HEK293 (cell line): ENCODE results near the gene FNIP1.

Experiments
- CTCF ChIA-PET: fragments of 350-600 bp; formaldehyde crosslinking; extraction: SDS; loops from one replicate; lab custom pipeline; 2021; ENCODE audit warnings: antibody characterized with exemption; lab: Yijun Ruan, JAX
- POLR2A ChIA-PET: fragments of 300-600 bp; formaldehyde crosslinking; extraction: SDS; loops from one replicate; lab custom pipeline; 2020; ENCODE audit warnings: antibody characterized with exemption, inconsistent platforms; lab: Yijun Ruan, JAX
- H3K27ac ChIP-seq: fragments of 200-500 bp; sonication (Bioruptor generic); 2 replicates; pipeline ENCODE4 v1.5.1; 2014; ENCODE audit warnings: low read depth, low read length, control low read depth, inconsistent platforms; ENCODE audit errors: extremely low read depth
- H3K36me3 ChIP-seq, 2 experiments: fragments of 200-500 bp in 1 of 2; sonication (Bioruptor generic) in 1 of 2; 1 replicate in 1 of 2; 2 replicates in 1 of 2; pipeline ENCODE4 v1.5.1; 2014 to 2017; ENCODE audit warnings: inconsistent platforms in 2 of 2, low read length in 2 of 2; ENCODE audit not compliant: control insufficient read depth in 2 of 2, insufficient read depth in 1 of 2
- H3K4me1 ChIP-seq: fragments of 200-500 bp; sonication (Bioruptor generic); 2 replicates; pipeline ENCODE4 v1.5.1; 2014; ENCODE audit warnings: mild to moderate bottlenecking, low read length, inconsistent platforms; ENCODE audit not compliant: control insufficient read depth, insufficient read depth
- H3K4me3 ChIP-seq: 2 replicates; pipeline ENCODE4 v1.5.1; 2011; ENCODE audit warnings: low read depth, mild to moderate bottlenecking, control low read depth, low read length, moderate library complexity
- H3K9me3 ChIP-seq: fragments of 200-500 bp; sonication (Bioruptor generic); 2 replicates; pipeline ENCODE4 v1.5.1; 2014; ENCODE audit warnings: low read depth, low read length, inconsistent platforms; ENCODE audit not compliant: control insufficient read depth, insufficient read depth
- ATF2 ChIP-seq: fragments of 450-650 bp; formaldehyde crosslinking; IDR thresholded peaks from 2 replicates; pipeline ENCODE4 v1.5.1; 2016; ENCODE audit warnings: missing biosample characterization, missing genetic modification characterization, low read depth
- HOXD13 ChIP-seq: sonication (generic); formaldehyde crosslinking; IDR thresholded peaks from 2 replicates; pipeline ENCODE4 v1.8.0; 2022; ENCODE audit warnings: missing genetic modification reagents, borderline replicate concordance
- PBX3 ChIP-seq: sonication (generic); formaldehyde crosslinking; IDR thresholded peaks from 2 replicates; pipeline ENCODE4 v1.8.1; 2022; ENCODE audit warnings: mild to moderate bottlenecking, moderate library complexity, missing genetic modification reagents
- RBAK ChIP-seq: fragments of 450-650 bp; formaldehyde crosslinking; IDR thresholded peaks from 2 replicates; pipeline ENCODE4 v1.5.1; 2016; ENCODE audit warnings: missing biosample characterization, missing genetic modification characterization
- SETDB1 ChIP-seq: IDR thresholded peaks from one replicate; pipeline ENCODE4 v1.6.1; 2017; ENCODE audit warnings: mild to moderate bottlenecking, low read length, moderate library complexity, mixed read lengths; ENCODE audit not compliant: insufficient read length
- ZNF239 ChIP-seq: fragments of 450-650 bp; formaldehyde crosslinking; IDR thresholded peaks from 2 replicates; pipeline ENCODE4 v1.5.1; 2016; ENCODE audit warnings: missing biosample characterization, missing genetic modification characterization
- ZNF26 ChIP-seq: fragments of 450-650 bp; formaldehyde crosslinking; IDR thresholded peaks from 2 replicates; pipeline ENCODE4 v1.5.1; 2016; ENCODE audit warnings: missing biosample characterization, missing genetic modification characterization
- ZNF423 ChIP-seq: fragments of 450-650 bp; formaldehyde crosslinking; IDR thresholded peaks from 2 replicates; pipeline ENCODE4 v1.5.1; 2016; ENCODE audit warnings: missing biosample characterization, missing genetic modification characterization
- ZNF670 ChIP-seq: fragments of 450-650 bp; formaldehyde crosslinking; IDR thresholded peaks from 2 replicates; pipeline ENCODE4 v1.5.1; 2016; ENCODE audit warnings: missing biosample characterization, missing genetic modification characterization, low read depth
- TF ChIP-seq, protein P1 (sequence below): fragments of 450-650 bp; formaldehyde crosslinking; IDR thresholded peaks from 2 replicates; pipeline ENCODE4 v1.5.1; 2016; ENCODE audit warnings: missing biosample characterization, missing genetic modification characterization, borderline replicate concordance
- TF ChIP-seq, protein P2 (sequence below): fragments of 450-650 bp; formaldehyde crosslinking; IDR thresholded peaks from 2 replicates; pipeline ENCODE4 v1.5.1; 2016; ENCODE audit warnings: missing biosample characterization, missing genetic modification characterization

Gene FNIP1

GRCh38 chr5:131769336-131769735 lies 27.5 kb downstream of the FNIP1 start (continued):
- TF ChIP-seq, protein P1, sequence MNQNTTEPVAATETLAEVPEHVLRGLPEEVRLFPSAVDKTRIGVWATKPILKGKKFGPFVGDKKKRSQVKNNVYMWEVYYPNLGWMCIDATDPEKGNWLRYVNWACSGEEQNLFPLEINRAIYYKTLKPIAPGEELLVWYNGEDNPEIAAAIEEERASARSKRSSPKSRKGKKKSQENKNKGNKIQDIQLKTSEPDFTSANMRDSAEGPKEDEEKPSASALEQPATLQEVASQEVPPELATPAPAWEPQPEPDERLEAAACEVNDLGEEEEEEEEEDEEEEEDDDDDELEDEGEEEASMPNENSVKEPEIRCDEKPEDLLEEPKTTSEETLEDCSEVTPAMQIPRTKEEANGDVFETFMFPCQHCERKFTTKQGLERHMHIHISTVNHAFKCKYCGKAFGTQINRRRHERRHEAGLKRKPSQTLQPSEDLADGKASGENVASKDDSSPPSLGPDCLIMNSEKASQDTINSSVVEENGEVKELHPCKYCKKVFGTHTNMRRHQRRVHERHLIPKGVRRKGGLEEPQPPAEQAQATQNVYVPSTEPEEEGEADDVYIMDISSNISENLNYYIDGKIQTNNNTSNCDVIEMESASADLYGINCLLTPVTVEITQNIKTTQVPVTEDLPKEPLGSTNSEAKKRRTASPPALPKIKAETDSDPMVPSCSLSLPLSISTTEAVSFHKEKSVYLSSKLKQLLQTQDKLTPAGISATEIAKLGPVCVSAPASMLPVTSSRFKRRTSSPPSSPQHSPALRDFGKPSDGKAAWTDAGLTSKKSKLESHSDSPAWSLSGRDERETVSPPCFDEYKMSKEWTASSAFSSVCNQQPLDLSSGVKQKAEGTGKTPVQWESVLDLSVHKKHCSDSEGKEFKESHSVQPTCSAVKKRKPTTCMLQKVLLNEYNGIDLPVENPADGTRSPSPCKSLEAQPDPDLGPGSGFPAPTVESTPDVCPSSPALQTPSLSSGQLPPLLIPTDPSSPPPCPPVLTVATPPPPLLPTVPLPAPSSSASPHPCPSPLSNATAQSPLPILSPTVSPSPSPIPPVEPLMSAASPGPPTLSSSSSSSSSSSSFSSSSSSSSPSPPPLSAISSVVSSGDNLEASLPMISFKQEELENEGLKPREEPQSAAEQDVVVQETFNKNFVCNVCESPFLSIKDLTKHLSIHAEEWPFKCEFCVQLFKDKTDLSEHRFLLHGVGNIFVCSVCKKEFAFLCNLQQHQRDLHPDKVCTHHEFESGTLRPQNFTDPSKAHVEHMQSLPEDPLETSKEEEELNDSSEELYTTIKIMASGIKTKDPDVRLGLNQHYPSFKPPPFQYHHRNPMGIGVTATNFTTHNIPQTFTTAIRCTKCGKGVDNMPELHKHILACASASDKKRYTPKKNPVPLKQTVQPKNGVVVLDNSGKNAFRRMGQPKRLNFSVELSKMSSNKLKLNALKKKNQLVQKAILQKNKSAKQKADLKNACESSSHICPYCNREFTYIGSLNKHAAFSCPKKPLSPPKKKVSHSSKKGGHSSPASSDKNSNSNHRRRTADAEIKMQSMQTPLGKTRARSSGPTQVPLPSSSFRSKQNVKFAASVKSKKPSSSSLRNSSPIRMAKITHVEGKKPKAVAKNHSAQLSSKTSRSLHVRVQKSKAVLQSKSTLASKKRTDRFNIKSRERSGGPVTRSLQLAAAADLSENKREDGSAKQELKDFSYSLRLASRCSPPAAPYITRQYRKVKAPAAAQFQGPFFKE (tag by site-specific recombination) = no peak
- TF ChIP-seq, protein P2, sequence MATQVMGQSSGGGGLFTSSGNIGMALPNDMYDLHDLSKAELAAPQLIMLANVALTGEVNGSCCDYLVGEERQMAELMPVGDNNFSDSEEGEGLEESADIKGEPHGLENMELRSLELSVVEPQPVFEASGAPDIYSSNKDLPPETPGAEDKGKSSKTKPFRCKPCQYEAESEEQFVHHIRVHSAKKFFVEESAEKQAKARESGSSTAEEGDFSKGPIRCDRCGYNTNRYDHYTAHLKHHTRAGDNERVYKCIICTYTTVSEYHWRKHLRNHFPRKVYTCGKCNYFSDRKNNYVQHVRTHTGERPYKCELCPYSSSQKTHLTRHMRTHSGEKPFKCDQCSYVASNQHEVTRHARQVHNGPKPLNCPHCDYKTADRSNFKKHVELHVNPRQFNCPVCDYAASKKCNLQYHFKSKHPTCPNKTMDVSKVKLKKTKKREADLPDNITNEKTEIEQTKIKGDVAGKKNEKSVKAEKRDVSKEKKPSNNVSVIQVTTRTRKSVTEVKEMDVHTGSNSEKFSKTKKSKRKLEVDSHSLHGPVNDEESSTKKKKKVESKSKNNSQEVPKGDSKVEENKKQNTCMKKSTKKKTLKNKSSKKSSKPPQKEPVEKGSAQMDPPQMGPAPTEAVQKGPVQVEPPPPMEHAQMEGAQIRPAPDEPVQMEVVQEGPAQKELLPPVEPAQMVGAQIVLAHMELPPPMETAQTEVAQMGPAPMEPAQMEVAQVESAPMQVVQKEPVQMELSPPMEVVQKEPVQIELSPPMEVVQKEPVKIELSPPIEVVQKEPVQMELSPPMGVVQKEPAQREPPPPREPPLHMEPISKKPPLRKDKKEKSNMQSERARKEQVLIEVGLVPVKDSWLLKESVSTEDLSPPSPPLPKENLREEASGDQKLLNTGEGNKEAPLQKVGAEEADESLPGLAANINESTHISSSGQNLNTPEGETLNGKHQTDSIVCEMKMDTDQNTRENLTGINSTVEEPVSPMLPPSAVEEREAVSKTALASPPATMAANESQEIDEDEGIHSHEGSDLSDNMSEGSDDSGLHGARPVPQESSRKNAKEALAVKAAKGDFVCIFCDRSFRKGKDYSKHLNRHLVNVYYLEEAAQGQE (tag by site-specific recombination) = no peak
- TF ChIP-seq ZNF26 (no peak), HOXD13 (CRISPR knock-in tag) (no peak), ZNF239 (tag by site-specific recombination) (no peak), ZNF670 (tag by site-specific recombination) (no peak), ATF2 (tag by site-specific recombination) (no peak), RBAK (tag by site-specific recombination) (no peak), PBX3 (no peak)

- Histone ChIP-seq H3K9me3 (no peaks in the 10 kb centered on the region), H3K4me3 (no peak overlapping the region), H3K36me3 (no peaks in the 10 kb centered on the region), H3K27ac (no peak overlapping the region), H3K4me1 (no peaks in the 10 kb centered on the region)
- POLR2A ChIA-PET = no interaction called here
- TF ChIP-seq ZNF423 (tag by site-specific recombination) = no peak
- peak; percentile 15 for TF ChIP-seq SETDB1
- CTCF ChIA-PET = no interaction called here
These were observed 28.9 kb downstream of the FNIP1 start for GRCh38 chr5:131767891-131768290.
